A549 (cell line): Measurements from ENCODE around the gene SKAP1. TPM values are rescaled to one million over a fixed set of nuclear protein-coding genes. Genes with fewer than 3 reads are reported as not detected.
"Not testable (repeated sequence)": the region's sequence is repeated elsewhere in the genome, so short reads cannot be mapped to it uniquely, and the experiment has no call there.

Experiments
- ATAC-seq, 2 experiments: fragments of 200-7000 bp in 1 of 2; fragments of >200 bp in 1 of 2; cut with Nextera tagmentation in 1 of 2; cut with Tn5 transposase in 1 of 2; 3 replicates each; pipeline versions ENCODE4 v1.8.0 to v1.9.1; 2018 to 2020; ENCODE audit warnings: mild to moderate bottlenecking in 1 of 2, moderate library complexity in 1 of 2
- CTCF ChIA-PET: fragments of 300-600 bp; sonication (Branson Sonifier 250); formaldehyde crosslinking; extraction: SDS; loops from one replicate; lab custom pipeline; 2021; ENCODE audit warnings: antibody characterized with exemption, inconsistent platforms; lab: Yijun Ruan, JAX
- POLR2A ChIA-PET: fragments of 350-600 bp; formaldehyde crosslinking; extraction: SDS; loops from one replicate; lab custom pipeline; 2021; ENCODE audit warnings: antibody characterized with exemption, inconsistent platforms; lab: Yijun Ruan, JAX
- DNase-seq, 2 experiments: peaks; one replicate each; pipeline versions ENCODE4 v3.0.0 to v3.0.0-alpha.2; 2011 to 2016; ENCODE audit warnings: low read depth in 1 of 2, low spot score in 1 of 2
- FAIRE-seq: peaks from 2 replicates; lab custom pipeline; 2011; peaks lifted over from hg19 to GRCh38; lab: Jason Lieb, UNC
- H3K27ac ChIP-seq, 2 experiments: fragments of >200 bp; sonication (Bioruptor Twin); formaldehyde crosslinking; 3 replicates each; pipeline ENCODE4 v1.5.1; 2016 to 2017
- H3K4me1 ChIP-seq: fragments of >200 bp; sonication (Bioruptor Twin); formaldehyde crosslinking; 3 replicates; pipeline ENCODE4 v1.6.1; 2016
- H3K4me2 ChIP-seq: fragments of >200 bp; sonication (Bioruptor Twin); formaldehyde crosslinking; 3 replicates; pipeline ENCODE4 v1.6.1; 2016
- H3K4me3 ChIP-seq: fragments of >200 bp; sonication (Bioruptor Twin); formaldehyde crosslinking; 3 replicates; pipeline ENCODE4 v1.5.1; 2016
- H3K9me3 ChIP-seq: fragments of >200 bp; sonication (Bioruptor Twin); formaldehyde crosslinking; 3 replicates; pipeline ENCODE4 v1.6.1; 2016
- CBX2 ChIP-seq: fragments of 200-600 bp; sonication (generic); IDR thresholded peaks from 2 replicates; pipeline ENCODE4 v1.6.1; 2016; ENCODE audit warnings: low read depth, mild to moderate bottlenecking, borderline replicate concordance
- CHD2 ChIP-seq: fragments of 150-350 bp; IDR thresholded peaks from 2 replicates; pipeline ENCODE4 v1.6.1; 2014; ENCODE audit warnings: low read length; ENCODE audit not compliant: partially characterized antibody
- EP300 ChIP-seq, 2 experiments: fragments of >200 bp; sonication (Bioruptor Twin); formaldehyde crosslinking; IDR thresholded peaks; 2 replicates in 1 of 2; 3 replicates in 1 of 2; pipeline ENCODE4 v1.6.1; 2016 to 2017
- FOSL2 ChIP-seq, 2 experiments: fragments of 450-650 bp in 1 of 2; fragments of >200 bp in 1 of 2; sonication (Bioruptor Twin) in 1 of 2; formaldehyde crosslinking; IDR thresholded peaks; 2 replicates each; pipeline versions ENCODE4 v1.5.0 to v1.6.1; 2016 to 2020; ENCODE audit warnings: mild to moderate bottlenecking in 1 of 2, moderate library complexity in 1 of 2
- JUN ChIP-seq, 2 experiments: fragments of >200 bp; sonication (Bioruptor Twin); formaldehyde crosslinking; IDR thresholded peaks; 2 replicates in 1 of 2; 3 replicates in 1 of 2; pipeline ENCODE4 v1.6.1; 2016 to 2017
- KDM5A ChIP-seq: fragments of 200-600 bp; sonication (generic); IDR thresholded peaks from 2 replicates; pipeline ENCODE4 v1.6.1; 2016; ENCODE audit warnings: antibody characterized with exemption, mild to moderate bottlenecking
- MAFK ChIP-seq: fragments of 450-650 bp; IDR thresholded peaks from 2 replicates; pipeline ENCODE4 v1.6.1; 2014; ENCODE audit not compliant: partially characterized antibody
- MAZ ChIP-seq: fragments of 150-350 bp; IDR thresholded peaks from 2 replicates; pipeline ENCODE4 v1.6.1; 2014; ENCODE audit warnings: antibody characterized with exemption, low read depth, low read length, borderline replicate concordance
- MYC ChIP-seq: IDR thresholded peaks from 2 replicates; pipeline ENCODE4 v1.6.1; 2012; ENCODE audit warnings: mild to moderate bottlenecking, inconsistent platforms, low read length, improper control_type of control experiment, borderline replicate concordance
- RFX5 ChIP-seq: fragments of 450-650 bp; IDR thresholded peaks from 2 replicates; pipeline ENCODE4 v1.7.1; 2014; ENCODE audit warnings: antibody characterized with exemption, mild to moderate bottlenecking, moderate library complexity
- SMC3 ChIP-seq: fragments of >200 bp; sonication (Bioruptor Twin); formaldehyde crosslinking; IDR thresholded peaks from 3 replicates; pipeline ENCODE4 v1.6.1; 2018; ENCODE audit warnings: inconsistent platforms
- TP53 ChIP-seq: fragments of 250-450 bp; sonication (Bioruptor Pico); IDR thresholded peaks from 2 replicates; pipeline ENCODE4 v1.5.0; 2021; ENCODE audit warnings: mild to moderate bottlenecking, moderate library complexity
- ZC3H11A ChIP-seq: fragments of 450-650 bp; IDR thresholded peaks from 2 replicates; pipeline ENCODE4 v1.6.1; 2014; ENCODE audit warnings: antibody characterized with exemption, mild to moderate bottlenecking
- WGBS: methylation state at CpG from one replicate; pipeline ENCODE4 v1.1.6; 2017; ENCODE audit errors: missing lambda C conversion rate; 5-methylcytosine and 5-hydroxymethylcytosine counted together
- polyA plus RNA-seq, 4 experiments: library from polyadenylated mRNA; depleted of rRNA in 3 of 4; stranded (reverse); fragments of >200 nt; fragmentation: RNase III in 1 of 4; extraction: RNeasy Plus Mini Kit Qiagen cat#74134 plus additional on column Dnase treatment in 1 of 4; gene quantifications; 2 replicates in 3 of 4; 3 replicates in 1 of 4; pipeline ENCODE4 v1.2.3, GENCODE V29; 2011 to 2017
- TF ChIP-seq, protein P1 (sequence below): fragments of >200 bp; sonication (Bioruptor Twin); formaldehyde crosslinking; IDR thresholded peaks from 3 replicates; pipeline ENCODE4 v1.5.1; 2016
- TF ChIP-seq, protein P2 (sequence below): fragments of >200 bp; sonication (Bioruptor Twin); formaldehyde crosslinking; IDR thresholded peaks from 3 replicates; pipeline ENCODE4 v1.6.1; 2016
- TF ChIP-seq, protein P3 (sequence below): fragments of >200 bp; sonication (Bioruptor Twin); formaldehyde crosslinking; IDR thresholded peaks from 2 replicates; pipeline ENCODE4 v1.6.1; 2016
- TF ChIP-seq, protein P4 (sequence below): IDR thresholded peaks from 2 replicates; pipeline ENCODE4 v1.6.1; 2012
- TF ChIP-seq, protein P5 (sequence below): fragments of 250-450 bp; sonication (Bioruptor Pico); IDR thresholded peaks from 2 replicates; pipeline ENCODE4 v1.5.0; 2020; ENCODE audit warnings: low read depth, mild to moderate bottlenecking, moderate library complexity
- TF ChIP-seq, protein P6 (sequence below): fragments of 200-600 bp; sonication (generic); IDR thresholded peaks from 2 replicates; pipeline ENCODE4 v1.6.1; 2016; ENCODE audit warnings: antibody characterized with exemption, mild to moderate bottlenecking, moderate library complexity

SKAP1 gene
- polyA plus RNA-seq, 2 of the 4 experiments (the other 2 are of a cell fraction): 0.14 to 0.78 TPM

DNA sequence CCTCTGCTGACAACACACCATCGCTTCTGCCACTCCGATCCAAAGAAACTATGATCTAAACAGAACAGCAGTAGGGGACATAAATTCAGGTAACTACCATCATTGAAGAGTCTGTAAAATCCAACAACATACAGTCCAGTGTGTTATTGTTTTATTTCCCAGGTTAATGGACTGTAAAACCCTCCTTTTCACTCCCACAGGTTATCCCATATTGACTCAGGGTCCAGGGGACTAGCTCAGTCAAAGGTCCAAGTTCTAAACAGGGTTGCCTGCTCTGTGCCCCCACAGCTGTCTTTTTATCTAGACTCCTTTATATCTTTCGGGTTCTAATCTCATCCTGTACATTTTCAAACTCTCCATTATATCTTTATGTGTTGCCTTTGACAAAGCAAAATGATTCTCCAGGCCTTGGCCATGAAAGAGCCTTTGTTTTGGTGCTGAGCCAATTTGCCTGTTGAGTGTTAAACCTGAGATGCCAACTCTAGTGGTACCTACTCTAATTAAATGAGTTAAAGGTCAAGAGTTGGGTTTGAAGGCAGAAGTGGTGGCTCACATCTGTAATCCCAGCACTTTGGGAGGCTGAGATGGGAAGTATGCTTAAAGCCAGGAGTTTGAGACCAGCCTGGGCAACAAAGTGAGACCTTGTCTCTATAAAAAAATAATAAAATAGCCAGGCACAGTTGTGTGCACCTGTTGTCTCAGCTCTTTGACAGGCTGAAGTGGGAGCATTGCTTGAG lies 242.0 kb downstream of the SKAP1 start:
- Histone ChIP-seq H3K27ac (no peak overlapping the region), H3K4me3 (no peak overlapping the region), H3K9me3 (no peaks in the 10 kb centered on the region), H3K4me2 (no peak overlapping the region), H3K4me1 (0 out of 3 replicates have a peak, but pooled peaks cover 3% of the 10 kb centered on the region)
- DNase-seq (no peak), FAIRE-seq (no peak), ATAC-seq (no peak)
- POLR2A ChIA-PET: no interaction called here
- WGBS: 80% methylated on average over 3 of the region's 3 CpGs
- CTCF ChIA-PET: interaction anchor here (0.6 to 2.2 kb wide), 8 partner anchors 14 to 430 kb away, joined by 3 to 5 read pairs (median 3); no protein-coding TSS in a partner anchor
- no peak for TF ChIP-seq CBX2
- no peak for TF ChIP-seq MAFK
- TF ChIP-seq MYC: no peak
- TF ChIP-seq CHD2: no peak
- TF ChIP-seq, protein P1, sequence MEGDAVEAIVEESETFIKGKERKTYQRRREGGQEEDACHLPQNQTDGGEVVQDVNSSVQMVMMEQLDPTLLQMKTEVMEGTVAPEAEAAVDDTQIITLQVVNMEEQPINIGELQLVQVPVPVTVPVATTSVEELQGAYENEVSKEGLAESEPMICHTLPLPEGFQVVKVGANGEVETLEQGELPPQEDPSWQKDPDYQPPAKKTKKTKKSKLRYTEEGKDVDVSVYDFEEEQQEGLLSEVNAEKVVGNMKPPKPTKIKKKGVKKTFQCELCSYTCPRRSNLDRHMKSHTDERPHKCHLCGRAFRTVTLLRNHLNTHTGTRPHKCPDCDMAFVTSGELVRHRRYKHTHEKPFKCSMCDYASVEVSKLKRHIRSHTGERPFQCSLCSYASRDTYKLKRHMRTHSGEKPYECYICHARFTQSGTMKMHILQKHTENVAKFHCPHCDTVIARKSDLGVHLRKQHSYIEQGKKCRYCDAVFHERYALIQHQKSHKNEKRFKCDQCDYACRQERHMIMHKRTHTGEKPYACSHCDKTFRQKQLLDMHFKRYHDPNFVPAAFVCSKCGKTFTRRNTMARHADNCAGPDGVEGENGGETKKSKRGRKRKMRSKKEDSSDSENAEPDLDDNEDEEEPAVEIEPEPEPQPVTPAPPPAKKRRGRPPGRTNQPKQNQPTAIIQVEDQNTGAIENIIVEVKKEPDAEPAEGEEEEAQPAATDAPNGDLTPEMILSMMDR: no peak
- no peak for TF ChIP-seq MAZ
- no peak for TF ChIP-seq RFX5
- TF ChIP-seq, protein P2, sequence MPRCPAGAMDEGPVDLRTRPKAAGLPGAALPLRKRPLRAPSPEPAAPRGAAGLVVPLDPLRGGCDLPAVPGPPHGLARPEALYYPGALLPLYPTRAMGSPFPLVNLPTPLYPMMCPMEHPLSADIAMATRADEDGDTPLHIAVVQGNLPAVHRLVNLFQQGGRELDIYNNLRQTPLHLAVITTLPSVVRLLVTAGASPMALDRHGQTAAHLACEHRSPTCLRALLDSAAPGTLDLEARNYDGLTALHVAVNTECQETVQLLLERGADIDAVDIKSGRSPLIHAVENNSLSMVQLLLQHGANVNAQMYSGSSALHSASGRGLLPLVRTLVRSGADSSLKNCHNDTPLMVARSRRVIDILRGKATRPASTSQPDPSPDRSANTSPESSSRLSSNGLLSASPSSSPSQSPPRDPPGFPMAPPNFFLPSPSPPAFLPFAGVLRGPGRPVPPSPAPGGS: no peak

DNA sequence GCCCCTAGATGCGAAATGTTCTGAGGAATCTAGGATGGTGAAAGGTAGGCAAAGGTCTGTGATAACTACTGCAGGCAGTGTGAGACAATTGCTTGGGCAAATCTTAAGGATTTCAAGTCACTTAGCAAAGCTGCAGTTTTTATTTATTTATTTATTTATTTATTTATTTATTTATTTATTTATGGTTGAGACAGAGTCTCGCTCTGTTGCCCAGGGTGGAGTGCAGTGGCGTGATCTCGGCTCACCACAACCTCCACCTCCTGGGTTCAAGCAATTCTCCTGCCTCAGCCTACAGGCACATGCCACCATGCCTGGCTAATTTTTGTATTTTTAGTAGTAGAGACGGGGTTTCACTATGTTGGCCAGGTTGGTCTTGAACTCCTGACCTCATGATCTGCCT lies 243.7 kb downstream of the SKAP1 start:
- DNase-seq, H3K4me3 ChIP-seq, H3K27ac ChIP-seq, POLR2A ChIA-PET, H3K9me3 ChIP-seq, H3K4me2 ChIP-seq, FAIRE-seq, H3K4me1 ChIP-seq, ATAC-seq: not testable (repeated sequence)
- WGBS: 89% methylated on average over 5 of the region's 5 CpGs
- CTCF ChIA-PET: interaction anchor here (1.4 to 2.2 kb wide), 4 partner anchors 12 to 432 kb away, joined by 4 to 8 read pairs (median 6); no protein-coding TSS in a partner anchor
- TF ChIP-seq ZC3H11A: peak; percentile 99

- Histone ChIP-seq H3K4me3 (no peak overlapping the region), H3K27ac (no peak overlapping the region), H3K4me1 (0 out of 3 replicates have a peak, but pooled peaks cover under 1% of the 10 kb centered on the region), H3K4me2 (no peak overlapping the region), H3K9me3 (no peaks in the 10 kb centered on the region)
- no peak for ATAC-seq
- FAIRE-seq: no peak
- no peak for DNase-seq
- POLR2A ChIA-PET: interaction anchor here (0.6 kb wide), 1 partner anchor 93 kb away, joined by 3 read pairs; no protein-coding TSS in a partner anchor
- 51% methylated on average over 6 of the region's 6 CpGs for WGBS
- CTCF ChIA-PET: interaction anchor here (0.7 to 2.2 kb wide), 5 partner anchors 9 to 433 kb away, joined by 3 to 8 read pairs (median 3); no protein-coding TSS in a partner anchor
- TF ChIP-seq CHD2: no peak
- TF ChIP-seq, protein P3, sequence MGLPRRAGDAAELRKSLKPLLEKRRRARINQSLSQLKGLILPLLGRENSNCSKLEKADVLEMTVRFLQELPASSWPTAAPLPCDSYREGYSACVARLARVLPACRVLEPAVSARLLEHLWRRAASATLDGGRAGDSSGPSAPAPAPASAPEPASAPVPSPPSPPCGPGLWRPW: no peak
- no peak for TF ChIP-seq MAZ
- TF ChIP-seq JUN (IDR thresholded peaks at IDR 0.05): no peak
- no peak for TF ChIP-seq TP53 (CRISPR knock-in tag)
- TF ChIP-seq, protein P2: no peak
- TF ChIP-seq SMC3: no peak
- TF ChIP-seq, protein P4, sequence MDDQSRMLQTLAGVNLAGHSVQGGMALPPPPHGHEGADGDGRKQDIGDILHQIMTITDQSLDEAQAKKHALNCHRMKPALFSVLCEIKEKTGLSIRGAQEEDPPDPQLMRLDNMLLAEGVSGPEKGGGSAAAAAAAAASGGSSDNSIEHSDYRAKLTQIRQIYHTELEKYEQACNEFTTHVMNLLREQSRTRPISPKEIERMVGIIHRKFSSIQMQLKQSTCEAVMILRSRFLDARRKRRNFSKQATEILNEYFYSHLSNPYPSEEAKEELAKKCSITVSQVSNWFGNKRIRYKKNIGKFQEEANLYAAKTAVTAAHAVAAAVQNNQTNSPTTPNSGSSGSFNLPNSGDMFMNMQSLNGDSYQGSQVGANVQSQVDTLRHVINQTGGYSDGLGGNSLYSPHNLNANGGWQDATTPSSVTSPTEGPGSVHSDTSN: no peak
- no peak for TF ChIP-seq FOSL2 (IDR thresholded peaks at IDR 0.05)
- TF ChIP-seq FOSL2 (CRISPR knock-in tag; IDR thresholded peaks at IDR 0.05): no peak
- TF ChIP-seq, protein P5, sequence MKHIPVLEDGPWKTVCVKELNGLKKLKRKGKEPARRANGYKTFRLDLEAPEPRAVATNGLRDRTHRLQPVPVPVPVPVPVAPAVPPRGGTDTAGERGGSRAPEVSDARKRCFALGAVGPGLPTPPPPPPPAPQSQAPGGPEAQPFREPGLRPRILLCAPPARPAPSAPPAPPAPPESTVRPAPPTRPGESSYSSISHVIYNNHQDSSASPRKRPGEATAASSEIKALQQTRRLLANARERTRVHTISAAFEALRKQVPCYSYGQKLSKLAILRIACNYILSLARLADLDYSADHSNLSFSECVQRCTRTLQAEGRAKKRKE (CRISPR knock-in tag): no peak
- TF ChIP-seq EP300 (IDR thresholded peaks at IDR 0.05): no peak
- no peak for TF ChIP-seq KDM5A
- TF ChIP-seq, protein P6, sequence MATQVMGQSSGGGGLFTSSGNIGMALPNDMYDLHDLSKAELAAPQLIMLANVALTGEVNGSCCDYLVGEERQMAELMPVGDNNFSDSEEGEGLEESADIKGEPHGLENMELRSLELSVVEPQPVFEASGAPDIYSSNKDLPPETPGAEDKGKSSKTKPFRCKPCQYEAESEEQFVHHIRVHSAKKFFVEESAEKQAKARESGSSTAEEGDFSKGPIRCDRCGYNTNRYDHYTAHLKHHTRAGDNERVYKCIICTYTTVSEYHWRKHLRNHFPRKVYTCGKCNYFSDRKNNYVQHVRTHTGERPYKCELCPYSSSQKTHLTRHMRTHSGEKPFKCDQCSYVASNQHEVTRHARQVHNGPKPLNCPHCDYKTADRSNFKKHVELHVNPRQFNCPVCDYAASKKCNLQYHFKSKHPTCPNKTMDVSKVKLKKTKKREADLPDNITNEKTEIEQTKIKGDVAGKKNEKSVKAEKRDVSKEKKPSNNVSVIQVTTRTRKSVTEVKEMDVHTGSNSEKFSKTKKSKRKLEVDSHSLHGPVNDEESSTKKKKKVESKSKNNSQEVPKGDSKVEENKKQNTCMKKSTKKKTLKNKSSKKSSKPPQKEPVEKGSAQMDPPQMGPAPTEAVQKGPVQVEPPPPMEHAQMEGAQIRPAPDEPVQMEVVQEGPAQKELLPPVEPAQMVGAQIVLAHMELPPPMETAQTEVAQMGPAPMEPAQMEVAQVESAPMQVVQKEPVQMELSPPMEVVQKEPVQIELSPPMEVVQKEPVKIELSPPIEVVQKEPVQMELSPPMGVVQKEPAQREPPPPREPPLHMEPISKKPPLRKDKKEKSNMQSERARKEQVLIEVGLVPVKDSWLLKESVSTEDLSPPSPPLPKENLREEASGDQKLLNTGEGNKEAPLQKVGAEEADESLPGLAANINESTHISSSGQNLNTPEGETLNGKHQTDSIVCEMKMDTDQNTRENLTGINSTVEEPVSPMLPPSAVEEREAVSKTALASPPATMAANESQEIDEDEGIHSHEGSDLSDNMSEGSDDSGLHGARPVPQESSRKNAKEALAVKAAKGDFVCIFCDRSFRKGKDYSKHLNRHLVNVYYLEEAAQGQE: no peak
These were observed 245.3 kb downstream of the SKAP1 start for GRCh38 chr17:48184721-48185120.
